Astrocyte (in vitro differentiated cells and primary cell): Measurements from ENCODE around the gene COPZ2. TPM values are rescaled to one million over a fixed set of nuclear protein-coding genes. Genes with fewer than 3 reads are reported as not detected.

ENCODE experiments used
- DNase-seq: peaks from one replicate; pipeline ENCODE4 v3.0.0-alpha.2; 2010; ENCODE audit warnings: low read depth
- FAIRE-seq: peaks from 2 replicates; lab custom pipeline; 2011; peaks lifted over from hg19 to GRCh38; lab: Jason Lieb, UNC
- H2AFZ ChIP-seq: 2 replicates; pipeline ENCODE4 v1.6.0; 2012; ENCODE audit warnings: low read depth, low read length, inconsistent platforms
- H3K27ac ChIP-seq: 2 replicates; pipeline ENCODE4 v1.5.1; 2011; ENCODE audit warnings: low read depth, low read length, inconsistent platforms
- H3K27me3 ChIP-seq: 2 replicates; pipeline ENCODE4 v1.6.0; 2011; ENCODE audit warnings: low read length, inconsistent platforms; ENCODE audit not compliant: insufficient read depth
- H3K36me3 ChIP-seq: 2 replicates; pipeline ENCODE4 v1.5.1; 2011; ENCODE audit warnings: low read length, inconsistent platforms; ENCODE audit not compliant: insufficient read depth
- H3K4me1 ChIP-seq: 2 replicates; pipeline ENCODE4 v1.5.1; 2011; ENCODE audit warnings: low read length, inconsistent platforms; ENCODE audit not compliant: insufficient read depth
- H3K4me2 ChIP-seq: 2 replicates; pipeline ENCODE4 v1.6.0; 2012; ENCODE audit warnings: low read length, inconsistent platforms
- H3K4me3 ChIP-seq: 2 replicates; pipeline ENCODE4 v1.5.1; 2011; ENCODE audit warnings: low read depth, mild to moderate bottlenecking, low read length, inconsistent platforms; ENCODE audit not compliant: insufficient read depth
- H3K79me2 ChIP-seq: 2 replicates; pipeline ENCODE4 v1.6.0; 2012; ENCODE audit warnings: mild to moderate bottlenecking, low read length, inconsistent platforms; ENCODE audit not compliant: insufficient read depth
- H3K9ac ChIP-seq: 2 replicates; pipeline ENCODE4 v1.6.0; 2012; ENCODE audit warnings: mild to moderate bottlenecking, low read length, inconsistent platforms
- H3K9me3 ChIP-seq: 2 replicates; pipeline ENCODE4 v1.5.1; 2012; ENCODE audit warnings: low read depth, mild to moderate bottlenecking, low read length, inconsistent platforms; ENCODE audit not compliant: insufficient read depth
- H4K20me1 ChIP-seq: 2 replicates; pipeline ENCODE4 v1.6.0; 2012; ENCODE audit warnings: low read length, inconsistent platforms; ENCODE audit not compliant: insufficient read depth
- H3K27ac Mint-ChIP-seq: one replicate; pipeline ENCODE4 v1.8.0; 2021; ENCODE audit warnings: mild to moderate bottlenecking, mixed read lengths; ENCODE audit not compliant: unreplicated experiment
- H3K27me3 Mint-ChIP-seq: one replicate; pipeline ENCODE4 v1.8.0; 2021; ENCODE audit warnings: low read depth, mixed read lengths; ENCODE audit not compliant: unreplicated experiment
- H3K36me3 Mint-ChIP-seq: one replicate; pipeline ENCODE4 v1.8.0; 2021; ENCODE audit warnings: low read depth, mixed read lengths; ENCODE audit not compliant: unreplicated experiment
- H3K4me1 Mint-ChIP-seq: one replicate; pipeline ENCODE4 v1.8.0; 2021; ENCODE audit warnings: low read depth, mixed read lengths; ENCODE audit not compliant: unreplicated experiment
- H3K4me3 Mint-ChIP-seq: one replicate; pipeline ENCODE4 v1.8.0; 2021; ENCODE audit warnings: mild to moderate bottlenecking, moderate library complexity, mixed read lengths; ENCODE audit not compliant: unreplicated experiment
- H3K9me3 Mint-ChIP-seq: one replicate; pipeline ENCODE4 v1.8.0; 2021; ENCODE audit warnings: mild to moderate bottlenecking, mixed read lengths; ENCODE audit not compliant: unreplicated experiment
- EZH2 ChIP-seq: IDR thresholded peaks from 2 replicates; pipeline ENCODE4 v1.6.1; 2012; ENCODE audit warnings: mild to moderate bottlenecking, low read length, inconsistent platforms; ENCODE audit not compliant: insufficient read depth
- total RNA-seq: library from RNA; stranded (reverse); gene quantifications from 2 replicates; pipeline ENCODE4 v1.2.1, GENCODE V29; 2021
- TF ChIP-seq, protein P1 (sequence below): IDR thresholded peaks from 2 replicates; pipeline ENCODE4 v1.5.1; 2011; ENCODE audit warnings: low read depth, mild to moderate bottlenecking, inconsistent platforms, low read length, moderate library complexity; ENCODE audit not compliant: insufficient read depth

Gene COPZ2
- total RNA-seq, 1 donor from 2014 or later = 25.1 TPM

- no peak overlapping the region for H3K4me2 ChIP-seq
- FAIRE-seq (no peak), DNase-seq (no peak)
- H3K9ac ChIP-seq = no peak overlapping the region
- peaks cover 3% of the 10 kb centered on the region for H3K9me3 Mint-ChIP-seq
- H3K36me3 Mint-ChIP-seq = peaks cover 25% of the 10 kb centered on the region
- H2AFZ ChIP-seq = no peak overlapping the region
- TF ChIP-seq EZH2 = no peak
- TF ChIP-seq, protein P1, sequence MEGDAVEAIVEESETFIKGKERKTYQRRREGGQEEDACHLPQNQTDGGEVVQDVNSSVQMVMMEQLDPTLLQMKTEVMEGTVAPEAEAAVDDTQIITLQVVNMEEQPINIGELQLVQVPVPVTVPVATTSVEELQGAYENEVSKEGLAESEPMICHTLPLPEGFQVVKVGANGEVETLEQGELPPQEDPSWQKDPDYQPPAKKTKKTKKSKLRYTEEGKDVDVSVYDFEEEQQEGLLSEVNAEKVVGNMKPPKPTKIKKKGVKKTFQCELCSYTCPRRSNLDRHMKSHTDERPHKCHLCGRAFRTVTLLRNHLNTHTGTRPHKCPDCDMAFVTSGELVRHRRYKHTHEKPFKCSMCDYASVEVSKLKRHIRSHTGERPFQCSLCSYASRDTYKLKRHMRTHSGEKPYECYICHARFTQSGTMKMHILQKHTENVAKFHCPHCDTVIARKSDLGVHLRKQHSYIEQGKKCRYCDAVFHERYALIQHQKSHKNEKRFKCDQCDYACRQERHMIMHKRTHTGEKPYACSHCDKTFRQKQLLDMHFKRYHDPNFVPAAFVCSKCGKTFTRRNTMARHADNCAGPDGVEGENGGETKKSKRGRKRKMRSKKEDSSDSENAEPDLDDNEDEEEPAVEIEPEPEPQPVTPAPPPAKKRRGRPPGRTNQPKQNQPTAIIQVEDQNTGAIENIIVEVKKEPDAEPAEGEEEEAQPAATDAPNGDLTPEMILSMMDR = no peak
- H3K4me3 Mint-ChIP-seq = no peak overlapping the region
- no peak overlapping the region for H3K27ac Mint-ChIP-seq
- peaks cover 36% of the 10 kb centered on the region for H3K27me3 Mint-ChIP-seq
- no peak overlapping the region for H3K27ac ChIP-seq
- no peaks in the 10 kb centered on the region for H3K9me3 ChIP-seq
- no peaks in the 10 kb centered on the region for H3K4me1 Mint-ChIP-seq
- H4K20me1 ChIP-seq = no peaks in the 10 kb centered on the region
- H3K79me2 ChIP-seq = peaks cover 4% of the 10 kb centered on the region
- no peaks in the 10 kb centered on the region for H3K27me3 ChIP-seq
- H3K4me3 ChIP-seq = no peak overlapping the region
- no peaks in the 10 kb centered on the region for H3K36me3 ChIP-seq
- H3K4me1 ChIP-seq = peaks cover 9% of the 10 kb centered on the region
Measured at GRCh38 chr17:48031966-48032365, 5.6 kb downstream of the COPZ2 start.

- H3K79me2 ChIP-seq = no peaks in the 10 kb centered on the region
- Mint-ChIP-seq H3K36me3 (peaks cover 24% of the 10 kb centered on the region), H3K27ac (no peak overlapping the region), H3K4me3 (no peak overlapping the region), H3K27me3 (peaks cover 33% of the 10 kb centered on the region), H3K9me3 (peaks cover 3% of the 10 kb centered on the region), H3K4me1 (peaks cover 9% of the 10 kb centered on the region)
- H3K9me3 ChIP-seq = no peaks in the 10 kb centered on the region
- no peak for FAIRE-seq
- TF ChIP-seq, protein P1 = no peak
- TF ChIP-seq EZH2 = no peak
- no peak overlapping the region for H2AFZ ChIP-seq
- no peak for DNase-seq
- no peaks in the 10 kb centered on the region for H3K27me3 ChIP-seq
- no peak overlapping the region for H3K9ac ChIP-seq
- no peak overlapping the region for H3K27ac ChIP-seq
- no peaks in the 10 kb centered on the region for H3K36me3 ChIP-seq
- H3K4me2 ChIP-seq = peak overlapping the region; percentile 20
- peaks cover 19% of the 10 kb centered on the region for H3K4me1 ChIP-seq
- H4K20me1 ChIP-seq = no peaks in the 10 kb centered on the region
- no peak overlapping the region for H3K4me3 ChIP-seq
Measured at GRCh38 chr17:48030531-48030930, 7.1 kb downstream of the COPZ2 start.

DNA sequence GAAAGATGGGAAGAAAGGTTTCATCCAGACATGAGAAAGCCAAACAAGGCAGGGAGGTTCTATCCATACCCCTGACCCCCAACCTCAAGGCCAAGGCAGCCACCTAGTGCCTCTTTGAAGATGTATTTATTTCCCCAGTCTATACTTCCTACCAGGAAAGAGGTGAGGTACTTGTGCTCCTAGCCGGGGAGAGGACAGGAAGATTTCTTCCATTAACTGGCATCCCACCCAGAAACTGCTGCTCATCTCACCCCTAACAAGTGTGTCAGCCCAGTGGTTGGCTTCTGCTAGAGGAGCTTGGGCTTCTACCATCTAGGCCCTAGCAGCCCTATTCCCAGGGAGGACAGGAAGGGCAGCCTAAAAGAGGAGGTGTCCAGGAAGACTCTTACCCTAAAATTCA lies 8.9 kb downstream of the COPZ2 start:
- Mint-ChIP-seq H3K4me3 (no peak overlapping the region), H3K9me3 (peaks cover 3% of the 10 kb centered on the region), H3K27ac (peak overlapping the region; percentile 42), H3K36me3 (peaks cover 22% of the 10 kb centered on the region), H3K27me3 (peaks cover 32% of the 10 kb centered on the region), H3K4me1 (peaks cover 9% of the 10 kb centered on the region)
- no peak overlapping the region for H2AFZ ChIP-seq
- no peak overlapping the region for H3K4me3 ChIP-seq
- TF ChIP-seq, protein P1 = no peak
- no peak for TF ChIP-seq EZH2
- no peaks in the 10 kb centered on the region for H4K20me1 ChIP-seq
- no peak overlapping the region for H3K4me2 ChIP-seq
- no peaks in the 10 kb centered on the region for H3K36me3 ChIP-seq
- no peaks in the 10 kb centered on the region for H3K27me3 ChIP-seq
- FAIRE-seq = no peak
- H3K9me3 ChIP-seq = no peaks in the 10 kb centered on the region
- no peak for DNase-seq
- H3K9ac ChIP-seq = no peak overlapping the region
- H3K27ac ChIP-seq = no peak overlapping the region
- H3K4me1 ChIP-seq = peaks cover 32% of the 10 kb centered on the region
- H3K79me2 ChIP-seq = no peaks in the 10 kb centered on the region
